HG03469 (cell line): ENCODE data around the gene XRCC4.

Source experiments
- ATAC-seq: cut with Tn5 transposase; IDR thresholded peaks from one replicate; pipeline ENCODE4 v1.9.1; 2021; ENCODE audit warnings: mild to moderate bottlenecking, moderate library complexity, moderate number of reproducible peaks; ENCODE audit not compliant: unreplicated experiment

XRCC4 gene

GRCh38 chr5:83069096-83069799 is 8.1 kb upstream of the XRCC4 start:
- ATAC-seq, result no peak

DNA sequence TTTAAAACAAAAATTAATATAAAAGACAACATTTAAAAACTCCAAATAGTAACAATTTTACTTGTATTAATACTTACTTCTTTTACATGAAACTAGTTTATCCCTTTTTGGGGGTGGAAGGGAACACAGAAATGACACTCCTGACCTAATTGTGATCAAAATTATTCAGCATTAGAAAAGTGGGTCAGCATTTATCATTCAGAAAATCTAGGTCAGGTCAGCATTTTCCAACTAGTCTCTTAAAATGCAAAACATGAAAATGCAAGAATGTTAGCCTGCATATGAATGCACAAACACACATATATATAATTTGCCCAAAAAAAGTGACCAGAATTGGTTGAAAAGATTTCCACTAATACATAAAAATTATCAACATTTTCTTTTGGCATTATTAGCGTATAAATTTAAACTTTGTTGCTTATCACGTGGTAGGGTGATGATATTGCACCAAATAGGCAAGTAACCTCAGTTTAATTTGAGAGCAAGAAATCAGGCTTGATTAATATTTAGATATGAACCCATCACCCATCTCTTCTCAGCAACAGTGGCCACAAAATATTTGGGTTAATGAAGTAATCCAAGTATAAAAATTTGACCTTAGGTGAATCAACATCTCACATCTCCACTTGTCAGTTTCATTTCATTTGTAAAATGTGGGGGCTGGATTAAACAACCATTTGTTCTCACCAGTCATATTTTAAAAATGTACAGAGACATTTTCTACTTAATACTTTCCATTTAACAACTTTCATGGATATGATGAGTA is 5.9 kb upstream of the XRCC4 start:
- no peak for ATAC-seq

DNA sequence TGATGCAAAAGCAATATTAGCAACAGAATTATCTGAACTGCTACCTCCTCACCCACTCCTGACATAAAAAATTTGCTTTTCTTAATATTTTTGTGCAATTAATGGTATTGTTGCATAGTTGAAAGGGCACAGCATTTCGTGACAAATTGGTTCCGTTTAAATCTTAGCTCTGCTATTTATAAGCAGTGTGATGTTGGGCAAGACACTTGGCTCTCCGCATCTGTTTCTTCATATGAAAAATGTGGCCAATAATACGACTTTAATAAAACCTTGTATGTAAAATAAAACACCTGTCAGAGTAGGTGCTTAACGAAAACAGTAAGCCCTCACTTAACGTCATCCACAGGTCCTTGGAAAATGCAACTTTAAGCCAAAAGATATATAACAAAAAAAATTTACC is 4.4 kb upstream of the XRCC4 start:
- no peak for ATAC-seq

DNA sequence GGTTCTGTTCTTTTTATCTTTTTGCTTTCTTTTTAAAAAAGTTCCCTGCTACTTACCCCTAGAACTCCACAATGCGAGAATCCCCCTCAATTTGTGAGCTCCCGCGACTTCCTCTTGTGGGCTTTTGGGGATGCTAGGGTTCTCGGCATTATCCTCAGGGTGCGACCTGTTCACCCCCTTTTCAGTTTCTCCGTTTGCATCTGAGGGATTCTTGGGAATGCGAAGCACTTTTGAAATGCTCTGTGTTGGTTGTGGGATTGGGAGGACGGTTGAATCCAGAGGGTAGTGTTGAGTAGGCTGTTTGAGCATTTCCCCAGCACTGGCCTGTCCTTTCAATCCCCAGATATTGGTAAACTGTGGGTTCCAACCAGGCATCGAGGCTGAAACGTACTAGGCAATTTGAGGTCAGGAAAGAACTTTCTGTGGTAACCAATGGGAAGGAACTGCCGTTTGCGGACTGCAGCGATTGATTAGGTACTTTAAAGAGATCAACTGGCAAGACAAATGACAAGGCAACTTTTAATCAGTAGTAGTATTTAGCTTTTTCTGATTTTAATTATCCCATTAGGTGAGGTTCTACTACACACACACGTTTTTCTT is 415 bp downstream of the XRCC4 start:
- ATAC-seq, result no peak

GRCh38 chr5:83082750-83083149 is 5.4 kb downstream of the XRCC4 start:
- no peak for ATAC-seq

DNA sequence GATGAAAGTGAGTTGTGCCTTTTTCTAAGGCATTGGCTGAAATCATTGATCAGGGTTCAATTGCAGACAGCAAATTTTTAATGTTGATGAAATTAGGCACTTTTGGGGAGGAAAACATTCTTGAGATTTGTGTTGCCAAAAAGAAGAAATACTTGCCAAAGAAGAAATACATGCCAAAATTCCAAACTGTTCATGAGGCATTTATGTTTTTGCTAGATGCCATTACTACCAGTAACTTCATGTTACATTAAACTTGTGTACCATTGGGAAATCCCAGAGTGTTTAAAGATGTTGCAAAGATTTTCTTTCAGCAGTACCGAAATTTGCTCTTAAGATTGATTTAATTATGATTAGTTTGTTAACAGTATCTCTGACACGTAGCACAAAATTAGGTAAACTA is 7.0 kb downstream of the XRCC4 start:
- ATAC-seq, result no peak

DNA sequence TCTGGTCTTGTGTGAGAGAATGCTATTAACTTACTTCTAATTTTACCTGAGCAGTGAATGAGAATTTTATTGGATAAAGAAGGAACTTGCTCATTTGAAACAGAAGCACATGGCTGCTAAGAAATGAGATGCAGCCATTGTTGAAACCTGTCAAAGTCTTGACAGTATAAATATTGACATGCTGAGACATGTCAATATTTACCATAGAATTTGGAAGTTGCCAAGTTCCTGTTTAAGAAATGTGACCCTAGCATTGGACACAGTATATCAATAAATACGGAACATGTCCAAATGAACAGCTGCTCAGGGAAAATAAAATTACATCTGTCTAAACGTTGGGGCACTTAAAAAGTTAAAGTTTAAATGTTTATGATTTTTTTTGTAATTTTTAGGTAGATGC is 7.8 kb downstream of the XRCC4 start:
- no peak for ATAC-seq

- ATAC-seq, result no peak
Observed at GRCh38 chr5:83090169-83090568, 12.8 kb downstream of the XRCC4 start.

DNA sequence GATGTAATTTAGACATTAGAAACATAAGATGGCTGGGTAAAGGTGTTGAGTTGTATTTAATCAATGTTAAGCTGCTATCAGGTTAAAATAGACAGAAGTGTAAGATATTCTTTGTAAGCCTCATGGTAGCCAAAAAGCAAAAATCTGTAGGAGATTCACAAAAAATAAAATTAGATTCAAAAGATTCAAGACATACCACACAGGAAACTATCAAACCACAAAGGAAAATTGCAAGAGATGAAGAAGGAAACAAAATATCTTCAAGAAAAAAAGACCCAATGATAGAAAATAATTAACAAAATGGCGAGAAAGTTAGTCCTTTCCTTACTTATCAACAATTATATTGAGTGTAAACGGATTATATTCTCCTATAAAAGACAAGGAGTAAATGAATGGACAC is 15.3 kb downstream of the XRCC4 start:
- no peak for ATAC-seq

DNA sequence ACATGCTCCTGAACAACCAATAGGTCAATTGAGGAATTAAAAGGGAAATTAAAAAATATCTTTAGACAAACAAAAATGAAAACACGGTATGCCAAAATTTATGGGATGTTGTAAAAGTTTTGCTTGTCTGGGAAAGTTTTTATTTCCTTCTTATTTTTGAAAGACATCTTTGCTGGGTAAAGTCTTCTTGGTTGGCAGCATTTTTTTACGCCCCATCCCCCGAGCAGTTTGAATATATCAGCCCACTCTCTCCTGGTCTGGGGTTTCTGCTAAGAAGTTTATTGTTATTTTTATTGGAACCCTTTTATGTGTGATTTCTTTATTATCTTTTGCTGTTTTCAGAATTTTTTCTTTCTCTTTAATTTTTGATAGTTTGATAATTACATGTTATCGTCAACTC is 16.3 kb downstream of the XRCC4 start:
- no peak for ATAC-seq

- no peak for ATAC-seq
Observed at GRCh38 chr5:83095163-83095956, 18.0 kb downstream of the XRCC4 start.

- no peak for ATAC-seq
Observed at GRCh38 chr5:83095957-83096539, 18.7 kb downstream of the XRCC4 start.

- ATAC-seq, result no peak
Observed at GRCh38 chr5:83096660-83097339, 19.5 kb downstream of the XRCC4 start.

DNA sequence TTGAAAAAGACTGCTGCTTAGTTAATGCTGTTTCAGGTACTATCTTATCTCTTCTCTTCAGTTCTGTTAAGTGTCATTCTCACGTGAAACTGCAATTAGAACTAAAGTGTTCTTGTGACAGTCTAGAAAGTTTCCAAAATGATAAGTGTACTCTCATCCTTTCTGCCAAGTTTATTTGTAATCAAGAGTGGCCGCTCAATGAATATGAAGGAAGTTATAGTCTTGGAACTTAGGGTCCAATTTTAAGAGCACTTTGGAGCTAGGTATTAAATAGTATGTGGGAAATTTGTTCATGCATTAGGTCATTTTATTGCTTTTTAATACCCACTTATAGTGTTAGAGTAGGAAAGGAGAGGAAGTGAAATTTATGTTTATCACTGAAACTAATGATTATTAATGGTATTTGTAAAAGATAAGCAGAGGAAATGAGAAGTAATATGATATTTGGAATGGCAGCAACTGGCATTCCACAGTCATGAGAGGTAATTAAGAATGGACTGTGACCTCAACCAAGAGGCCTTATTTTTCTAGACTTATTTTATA is 20.4 kb downstream of the XRCC4 start:
- no peak for ATAC-seq

DNA sequence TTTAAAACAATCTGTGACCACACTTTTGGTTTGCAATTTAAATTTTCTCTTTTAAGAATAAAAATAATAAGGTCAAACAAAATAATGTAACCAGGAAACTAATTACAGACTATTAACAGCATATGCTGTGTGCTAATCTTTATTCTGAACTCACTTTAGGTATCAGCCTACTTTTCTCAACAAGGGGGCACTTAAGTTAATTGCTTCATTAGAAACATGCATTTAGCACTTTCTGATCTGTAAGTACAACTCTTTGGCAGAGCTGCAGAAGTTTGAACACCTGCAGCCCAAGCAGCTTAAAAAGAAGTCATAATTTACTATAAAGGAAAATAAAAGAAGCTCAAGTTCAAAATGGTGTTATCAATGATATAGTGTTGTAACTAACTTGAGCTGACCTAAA is 21.7 kb downstream of the XRCC4 start:
- no peak for ATAC-seq

DNA sequence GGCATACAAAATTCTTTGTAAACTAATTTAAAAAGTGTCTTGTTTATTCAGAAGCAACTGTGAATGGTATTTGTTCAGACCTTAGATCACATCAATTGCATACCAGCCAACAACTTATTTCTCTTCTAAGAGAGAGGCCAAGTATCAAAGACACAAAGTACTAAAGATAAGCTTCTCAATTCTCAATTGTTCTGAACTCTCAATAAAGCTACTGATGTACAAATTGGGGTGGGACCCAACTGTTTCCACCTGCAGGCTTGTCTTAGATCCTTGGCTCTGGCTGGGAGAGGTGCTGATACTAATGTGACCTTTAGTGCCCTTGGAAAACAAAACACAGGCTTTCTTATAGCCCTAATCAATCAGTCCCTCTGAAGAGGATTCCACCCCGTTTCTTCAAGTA is 22.1 kb downstream of the XRCC4 start:
- ATAC-seq, result no peak

- ATAC-seq, result no peak
Observed at GRCh38 chr5:83101514-83101913, 24.2 kb downstream of the XRCC4 start.

- no peak for ATAC-seq
Observed at GRCh38 chr5:83102364-83102980, 25.1 kb downstream of the XRCC4 start.

GRCh38 chr5:83104021-83104420 is 26.7 kb downstream of the XRCC4 start:
- no peak for ATAC-seq
